GM19467 (cell line): ENCODE data around the gene EIF2D.
"Not testable (repeated sequence)": the region's sequence is repeated elsewhere in the genome, so short reads cannot be mapped to it uniquely, and the experiment has no call there.

ENCODE experiments used
- ATAC-seq: cut with Tn5 transposase; IDR thresholded peaks from one replicate; pipeline ENCODE4 v1.9.1; 2021; ENCODE audit warnings: mild to moderate bottlenecking, moderate library complexity; ENCODE audit not compliant: unreplicated experiment

Gene EIF2D

GRCh38 chr1:206588492-206588891 is 23.8 kb downstream of the EIF2D start:
- ATAC-seq, result no peak

- ATAC-seq, result no peak
Observed at GRCh38 chr1:206587904-206588303, 24.4 kb downstream of the EIF2D start.

- no peak for ATAC-seq
Observed at GRCh38 chr1:206586501-206587445, 25.5 kb downstream of the EIF2D start.

GRCh38 chr1:206584683-206585082 is 27.6 kb downstream of the EIF2D start:
- ATAC-seq, result no peak

- no peak for ATAC-seq
Observed at GRCh38 chr1:206583707-206584648, 28.3 kb downstream of the EIF2D start.

GRCh38 chr1:206582971-206583706 is 29.1 kb downstream of the EIF2D start:
- ATAC-seq, result no peak

GRCh38 chr1:206582537-206582936 is 29.7 kb downstream of the EIF2D start:
- no peak for ATAC-seq

- ATAC-seq, result no peak
Observed at GRCh38 chr1:206581571-206581981, 30.7 kb downstream of the EIF2D start.

- ATAC-seq, result not testable (repeated sequence)
Observed at GRCh38 chr1:206581114-206581497, 31.2 kb downstream of the EIF2D start.

- ATAC-seq, result no peak
Observed at GRCh38 chr1:206580438-206581113, 31.7 kb downstream of the EIF2D start.

GRCh38 chr1:206579747-206580437 is 32.4 kb downstream of the EIF2D start:
- peak; percentile 77 for ATAC-seq

GRCh38 chr1:206578978-206579374 is 33.3 kb downstream of the EIF2D start:
- no peak for ATAC-seq

- no peak for ATAC-seq
Observed at GRCh38 chr1:206578068-206578977, 33.9 kb downstream of the EIF2D start.

- ATAC-seq, result no peak
Observed at GRCh38 chr1:206577626-206578025, 34.6 kb downstream of the EIF2D start.

- ATAC-seq, result no peak
Observed at GRCh38 chr1:206575894-206576737, 36.1 kb downstream of the EIF2D start.

GRCh38 chr1:206575165-206575893 is 36.9 kb downstream of the EIF2D start:
- ATAC-seq, result no peak

- ATAC-seq, result no peak
Observed at GRCh38 chr1:206573762-206574161, 38.5 kb downstream of the EIF2D start.
